HepG2 (cell line): ENCODE results near the gene TPTE.
"Not testable (repeated sequence)": the region's sequence is repeated elsewhere in the genome, so short reads cannot be mapped to it uniquely, and the experiment has no call there.

Experiments used
- CBX5 ChIP-seq: sonication (generic); formaldehyde crosslinking; IDR thresholded peaks from 2 replicates; pipeline ENCODE4 v1.4.0; 2020; ENCODE audit warnings: missing genetic modification reagents, borderline replicate concordance
- CTCF ChIP-seq: sonication (generic); formaldehyde crosslinking; IDR thresholded peaks from 2 replicates; pipeline ENCODE4 v1.5.0; 2020; ENCODE audit warnings: mild to moderate bottlenecking, missing genetic modification reagents, moderate library complexity
- EZH2 ChIP-seq: conservative IDR thresholded peaks from 2 replicates; pipeline ENCODE4 v1.6.1; 2012; ENCODE audit warnings: mild to moderate bottlenecking, low read depth, low read length, moderate library complexity
- MAFF ChIP-seq: IDR thresholded peaks from 2 replicates; pipeline ENCODE4 v1.6.1; 2011; ENCODE audit warnings: low read depth, low read length, improper control_type of control experiment
- NFYB ChIP-seq: sonication (generic); formaldehyde crosslinking; IDR thresholded peaks from 2 replicates; pipeline ENCODE4 v1.4.0; 2020; ENCODE audit warnings: missing genetic modification reagents
- PBX3 ChIP-seq: sonication (generic); formaldehyde crosslinking; IDR thresholded peaks from 2 replicates; pipeline ENCODE4 v1.8.1; 2023; ENCODE audit warnings: missing genetic modification reagents, inconsistent platforms, borderline replicate concordance
- TAF1 ChIP-seq: sonication (generic); formaldehyde crosslinking; IDR thresholded peaks from 2 replicates; pipeline ENCODE4 v1.4.0; 2020; ENCODE audit warnings: missing genetic modification reagents
- ZKSCAN1 ChIP-seq: fragments of 150-350 bp; IDR thresholded peaks from 2 replicates; pipeline ENCODE4 v1.6.1; 2014; ENCODE audit warnings: low read length
- ZNF296 ChIP-seq: sonication (generic); formaldehyde crosslinking; conservative IDR thresholded peaks from 2 replicates; pipeline ENCODE4 v1.5.0; 2020; ENCODE audit warnings: mild to moderate bottlenecking, missing genetic modification reagents
- ZNF670 ChIP-seq: sonication (generic); formaldehyde crosslinking; IDR thresholded peaks from 2 replicates; pipeline ENCODE4 v1.8.0; 2022; ENCODE audit warnings: mild to moderate bottlenecking, missing genetic modification reagents, borderline replicate concordance

DNA sequence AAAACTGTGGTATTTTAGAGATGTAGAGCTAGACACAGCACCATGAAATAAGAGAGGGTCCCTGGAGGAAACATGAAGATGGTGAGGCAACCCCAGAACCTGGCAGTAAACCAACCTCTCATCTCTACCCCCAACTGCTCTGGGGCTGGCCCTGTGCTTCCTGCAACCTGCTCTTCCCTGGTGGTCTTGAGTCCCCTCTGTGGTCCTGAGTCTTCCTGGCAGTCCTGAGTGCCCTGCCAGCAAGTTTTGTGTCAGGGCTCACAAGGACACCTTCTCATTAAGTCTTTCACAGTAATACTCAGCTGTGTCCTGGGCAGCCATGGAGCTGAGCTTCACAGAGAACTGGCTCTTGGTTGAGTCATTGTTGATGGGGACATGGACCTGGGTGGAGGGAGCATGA is 118.4 kb downstream of the TPTE start:
- TF ChIP-seq TAF1 (CRISPR knock-in tag); MAFF; CTCF; ZNF296; CBX5; PBX3 (CRISPR knock-in tag); ZKSCAN1; EZH2; NFYB (CRISPR knock-in tag); ZNF670 (CRISPR knock-in tag): not testable (repeated sequence)
